ENCODE measurements around the gene INPP5J.
"Not testable (repeated sequence)": the region's sequence is repeated elsewhere in the genome, so short reads cannot be mapped to it uniquely, and the experiment has no call there.

The INPP5J gene

GRCh38 chr22:31122532-31123291, at the start of gene INPP5J:
Gene INPP5J (plus strand): TSS chr22:31122966. CDS start chr22:31123015, 49 bp downstream.
- DNase-seq: peak; percentile 58

- DNase-seq: not testable (repeated sequence)
Measured at GRCh38 chr22:31073125-31073524, 49.6 kb upstream of the INPP5J start.

GRCh38 chr22:31073545-31074145, 49.1 kb upstream of the INPP5J start:
- not testable (repeated sequence) for DNase-seq

GRCh38 chr22:31075961-31076360, 46.8 kb upstream of the INPP5J start:
- DNase-seq: peak; percentile 96

- DNase-seq: no peak
Measured at GRCh38 chr22:31077681-31078080, 45.1 kb upstream of the INPP5J start.

GRCh38 chr22:31078389-31078788, 44.4 kb upstream of the INPP5J start:
- DNase-seq: not testable (repeated sequence)

GRCh38 chr22:31079095-31079642, 43.6 kb upstream of the INPP5J start:
- DNase-seq: no peak

- no peak for DNase-seq
Measured at GRCh38 chr22:31080164-31080847, 42.5 kb upstream of the INPP5J start.

- peak; percentile 96 for DNase-seq
Measured at GRCh38 chr22:31080848-31081649, 41.7 kb upstream of the INPP5J start, which contains the start of gene SMTN. Gene SMTN (plus strand): TSS chr22:31081318. CDS start chr22:31083259, 1,941 bp downstream.

GRCh38 chr22:31081963-31082605, 40.7 kb upstream of the INPP5J start:
- peak; percentile 29 for DNase-seq

- peak; percentile 70 for DNase-seq
Measured at GRCh38 chr22:31082606-31083376, 40.0 kb upstream of the INPP5J start.

GRCh38 chr22:31083377-31083768, 39.4 kb upstream of the INPP5J start:
- peak; percentile 34 for DNase-seq

GRCh38 chr22:31083923-31084810, 38.6 kb upstream of the INPP5J start:
- DNase-seq: no peak

- DNase-seq: peak; percentile 92
Measured at GRCh38 chr22:31084811-31085492, 37.8 kb upstream of the INPP5J start.

- peak; percentile 58 for DNase-seq
Measured at GRCh38 chr22:31085493-31085824, 37.3 kb upstream of the INPP5J start.

GRCh38 chr22:31085928-31086327, 36.8 kb upstream of the INPP5J start:
- no peak for DNase-seq

- no peak for DNase-seq
Measured at GRCh38 chr22:31086703-31087330, 35.9 kb upstream of the INPP5J start.

GRCh38 chr22:31087744-31088215, 35.0 kb upstream of the INPP5J start:
- DNase-seq: peak; percentile 18
